ENCODE measurements around the gene NEDD4L.
"Not testable (repeated sequence)": the region's sequence is repeated elsewhere in the genome, so short reads cannot be mapped to it uniquely, and the experiment has no call there.

Gene NEDD4L

GRCh38 chr18:58043491-58044369, at the start of gene NEDD4L:
Gene NEDD4L, plus strand, starts transcription at chr18:58044226. Its CDS starts 435 bp downstream, at chr18:58044661.
- DNase-seq = peak; percentile 93

GRCh38 chr18:57995331-57995730, 48.7 kb upstream of the NEDD4L start:
- no peak for DNase-seq

GRCh38 chr18:57996894-57997293, 47.1 kb upstream of the NEDD4L start:
- not testable (repeated sequence) for DNase-seq

- no peak for DNase-seq
Observed at GRCh38 chr18:57997820-57998219, 46.2 kb upstream of the NEDD4L start.

GRCh38 chr18:57998461-57998860, 45.6 kb upstream of the NEDD4L start:
- no peak for DNase-seq

GRCh38 chr18:58004317-58004716, 39.7 kb upstream of the NEDD4L start:
- no peak for DNase-seq

- DNase-seq = no peak
Observed at GRCh38 chr18:58005011-58005410, 39.0 kb upstream of the NEDD4L start.

GRCh38 chr18:58005885-58006523, 38.0 kb upstream of the NEDD4L start:
- no peak for DNase-seq

- no peak for DNase-seq
Observed at GRCh38 chr18:58009166-58009565, 34.9 kb upstream of the NEDD4L start.

GRCh38 chr18:58010265-58010664, 33.8 kb upstream of the NEDD4L start:
- DNase-seq = no peak

- no peak for DNase-seq
Observed at GRCh38 chr18:58012356-58012755, 31.7 kb upstream of the NEDD4L start.

GRCh38 chr18:58013241-58014211, 30.5 kb upstream of the NEDD4L start:
- no peak for DNase-seq

GRCh38 chr18:58015065-58015780, 28.8 kb upstream of the NEDD4L start:
- DNase-seq = no peak

- DNase-seq = no peak
Observed at GRCh38 chr18:58017267-58017666, 26.8 kb upstream of the NEDD4L start.

- no peak for DNase-seq
Observed at GRCh38 chr18:58020567-58021107, 23.4 kb upstream of the NEDD4L start.

- DNase-seq = no peak
Observed at GRCh38 chr18:58021504-58021903, 22.5 kb upstream of the NEDD4L start.

GRCh38 chr18:58023108-58023507, 20.9 kb upstream of the NEDD4L start:
- no peak for DNase-seq

- DNase-seq = no peak
Observed at GRCh38 chr18:58024139-58024538, 19.9 kb upstream of the NEDD4L start.

GRCh38 chr18:58025205-58025604, 18.8 kb upstream of the NEDD4L start:
- no peak for DNase-seq

GRCh38 chr18:58025733-58026132, 18.3 kb upstream of the NEDD4L start:
- DNase-seq = no peak

- DNase-seq = no peak
Observed at GRCh38 chr18:58026395-58026794, 17.6 kb upstream of the NEDD4L start.

GRCh38 chr18:58026857-58027256, 17.2 kb upstream of the NEDD4L start:
- no peak for DNase-seq
